ENCODE measurements around the gene BCKDHA. TPM values are rescaled to one million over a fixed set of nuclear protein-coding genes. Genes with fewer than 3 reads are reported as not detected.

Gene BCKDHA
- total RNA-seq, 4 donors from 2014 or later = 18.2 to 36.7 (median 21.6) TPM

- no peak for DNase-seq
- intact Hi-C loops (cut with DNase I; ENCODE audit: low total_unique reads) = no loop called here
- no peak overlapping the region for H3K27ac ChIP-seq
- H3K27me3 ChIP-seq = no peaks in the 10 kb centered on the region
- H3K9me3 ChIP-seq = no peaks in the 10 kb centered on the region
- no peaks in the 10 kb centered on the region for H3K36me3 ChIP-seq
- TF ChIP-seq CTCF (IDR thresholded peaks at IDR 0.05) (no peak), POLR2A (IDR thresholded peaks at IDR 0.05) (no peak)
- no peak overlapping the region for H3K4me3 ChIP-seq
- H3K4me1 ChIP-seq = no peaks in the 10 kb centered on the region
Observed at GRCh38 chr19:41409288-41409687, 11.7 kb downstream of the BCKDHA start.

GRCh38 chr19:41410336-41411054, 12.9 kb downstream of the BCKDHA start:
- Histone ChIP-seq H3K27ac (no peak overlapping the region), H3K4me1 (no peaks in the 10 kb centered on the region), H3K36me3 (no peaks in the 10 kb centered on the region), H3K9me3 (no peaks in the 10 kb centered on the region), H3K27me3 (no peaks in the 10 kb centered on the region), H3K4me3 (no peak overlapping the region)
- TF ChIP-seq CTCF (IDR thresholded peaks at IDR 0.05) (no peak), POLR2A (IDR thresholded peaks at IDR 0.05) (no peak)
- intact Hi-C loops (cut with DNase I; ENCODE audit: low total_unique reads) = no loop called here
- no peak for DNase-seq

- TF ChIP-seq CTCF (IDR thresholded peaks at IDR 0.05) (no peak), POLR2A (IDR thresholded peaks at IDR 0.05) (no peak)
- intact Hi-C loops (cut with DNase I; ENCODE audit: low total_unique reads) = no loop called here
- Histone ChIP-seq H3K36me3 (no peaks in the 10 kb centered on the region), H3K27ac (no peak overlapping the region), H3K27me3 (no peaks in the 10 kb centered on the region), H3K4me1 (no peaks in the 10 kb centered on the region), H3K9me3 (no peaks in the 10 kb centered on the region), H3K4me3 (no peak overlapping the region)
- DNase-seq = no peak
Observed at GRCh38 chr19:41411100-41411967, 13.7 kb downstream of the BCKDHA start.

GRCh38 chr19:41411968-41412265, 14.3 kb downstream of the BCKDHA start:
- intact Hi-C loops (cut with DNase I; ENCODE audit: low total_unique reads) = no loop called here
- TF ChIP-seq POLR2A (IDR thresholded peaks at IDR 0.05) = no peak
- TF ChIP-seq CTCF (IDR thresholded peaks at IDR 0.05) = no peak
- H3K4me3 ChIP-seq = no peak overlapping the region
- no peak for DNase-seq
- no peak overlapping the region for H3K27ac ChIP-seq
- H3K36me3 ChIP-seq = no peaks in the 10 kb centered on the region
- no peaks in the 10 kb centered on the region for H3K27me3 ChIP-seq
- H3K4me1 ChIP-seq = no peaks in the 10 kb centered on the region
- H3K9me3 ChIP-seq = no peaks in the 10 kb centered on the region

- no peak for DNase-seq
- H3K27ac ChIP-seq = no peak overlapping the region
- no peaks in the 10 kb centered on the region for H3K36me3 ChIP-seq
- no peaks in the 10 kb centered on the region for H3K27me3 ChIP-seq
- intact Hi-C loops (cut with DNase I; ENCODE audit: low total_unique reads) = no loop called here
- H3K9me3 ChIP-seq = no peaks in the 10 kb centered on the region
- H3K4me1 ChIP-seq = no peaks in the 10 kb centered on the region
- TF ChIP-seq CTCF (IDR thresholded peaks at IDR 0.05) (no peak), POLR2A (IDR thresholded peaks at IDR 0.05) (no peak)
- no peak overlapping the region for H3K4me3 ChIP-seq
Observed at GRCh38 chr19:41412953-41413352, 15.3 kb downstream of the BCKDHA start.
